ENCODE data around the gene ATG4D.
"Not testable (repeated sequence)": the region's sequence is repeated elsewhere in the genome, so short reads cannot be mapped to it uniquely, and the experiment has no call there.

Gene ATG4D

DNA sequence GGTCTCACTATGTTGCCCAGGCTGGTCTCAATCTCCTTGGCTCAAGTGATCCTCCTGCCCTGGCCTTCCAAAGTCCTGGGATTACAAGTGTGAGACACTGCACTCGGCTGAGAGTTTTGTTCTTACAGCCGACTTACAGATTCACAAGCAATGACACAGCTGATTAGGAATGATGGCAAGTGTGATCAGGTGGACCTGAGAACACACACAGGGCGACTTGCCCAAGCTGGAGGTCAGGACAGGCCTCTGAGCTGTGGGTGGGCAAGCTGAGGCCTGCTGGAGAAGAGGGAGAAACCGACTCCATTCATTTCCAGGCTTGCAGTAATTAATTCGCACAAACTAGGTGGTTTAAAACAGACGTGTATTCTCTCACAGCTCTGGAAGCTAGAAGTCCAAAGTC lies 8.1 kb upstream of the ATG4D start:
- Histone ChIP-seq H3K27me3 (peaks cover 45% of the 10 kb centered on the region), H3K4me3 (ENCODE audit: low read depth in 1 of 2, low read length in 1 of 2) (no peak overlapping the region), H3K4me1 (ENCODE audit: control insufficient read depth in 1 of 2, insufficient read depth in 1 of 2, low read depth in 1 of 2, low read length in 1 of 2) (peaks cover 4 to 6% of the 10 kb centered on the region in 2 experiments), H3K9me3 (no peaks in the 10 kb centered on the region), H3K27ac (no peak overlapping the region), H3K36me3 (no peaks in the 10 kb centered on the region)
- TF ChIP-seq, protein P1, sequence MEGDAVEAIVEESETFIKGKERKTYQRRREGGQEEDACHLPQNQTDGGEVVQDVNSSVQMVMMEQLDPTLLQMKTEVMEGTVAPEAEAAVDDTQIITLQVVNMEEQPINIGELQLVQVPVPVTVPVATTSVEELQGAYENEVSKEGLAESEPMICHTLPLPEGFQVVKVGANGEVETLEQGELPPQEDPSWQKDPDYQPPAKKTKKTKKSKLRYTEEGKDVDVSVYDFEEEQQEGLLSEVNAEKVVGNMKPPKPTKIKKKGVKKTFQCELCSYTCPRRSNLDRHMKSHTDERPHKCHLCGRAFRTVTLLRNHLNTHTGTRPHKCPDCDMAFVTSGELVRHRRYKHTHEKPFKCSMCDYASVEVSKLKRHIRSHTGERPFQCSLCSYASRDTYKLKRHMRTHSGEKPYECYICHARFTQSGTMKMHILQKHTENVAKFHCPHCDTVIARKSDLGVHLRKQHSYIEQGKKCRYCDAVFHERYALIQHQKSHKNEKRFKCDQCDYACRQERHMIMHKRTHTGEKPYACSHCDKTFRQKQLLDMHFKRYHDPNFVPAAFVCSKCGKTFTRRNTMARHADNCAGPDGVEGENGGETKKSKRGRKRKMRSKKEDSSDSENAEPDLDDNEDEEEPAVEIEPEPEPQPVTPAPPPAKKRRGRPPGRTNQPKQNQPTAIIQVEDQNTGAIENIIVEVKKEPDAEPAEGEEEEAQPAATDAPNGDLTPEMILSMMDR (IDR thresholded peaks at IDR 0.05) = no peak

DNA sequence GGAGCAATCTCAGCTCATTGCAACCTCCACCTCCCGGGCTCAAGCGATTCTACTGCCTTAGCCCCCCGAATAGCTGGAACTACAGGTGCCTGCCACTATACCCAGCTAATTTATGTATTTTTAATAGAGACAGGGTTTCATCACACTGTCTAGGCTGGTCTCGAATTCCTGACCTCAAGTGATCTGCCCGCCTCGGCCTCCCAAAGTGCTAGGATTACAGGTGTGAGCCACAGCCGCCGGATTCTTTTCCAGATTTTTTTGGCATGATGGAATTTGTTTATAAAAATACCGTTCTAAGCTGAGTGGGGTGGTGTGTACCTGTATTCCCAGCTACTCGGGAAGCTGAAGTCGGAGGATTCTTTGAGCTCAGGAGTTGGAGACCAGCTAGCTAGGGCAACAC lies 6.0 kb upstream of the ATG4D start:
- Histone ChIP-seq H3K27ac (no peak overlapping the region), H3K4me1 (ENCODE audit: control insufficient read depth in 1 of 2, insufficient read depth in 1 of 2, low read depth in 1 of 2, low read length in 1 of 2) (peaks cover 4 to 6% of the 10 kb centered on the region in 2 experiments), H3K4me3 (ENCODE audit: low read depth in 1 of 2, low read length in 1 of 2) (no peak overlapping the region), H3K9me3 (no peaks in the 10 kb centered on the region), H3K27me3 (peaks cover 47% of the 10 kb centered on the region), H3K36me3 (no peaks in the 10 kb centered on the region)
- TF ChIP-seq, protein P1 (IDR thresholded peaks at IDR 0.05) = no peak

DNA sequence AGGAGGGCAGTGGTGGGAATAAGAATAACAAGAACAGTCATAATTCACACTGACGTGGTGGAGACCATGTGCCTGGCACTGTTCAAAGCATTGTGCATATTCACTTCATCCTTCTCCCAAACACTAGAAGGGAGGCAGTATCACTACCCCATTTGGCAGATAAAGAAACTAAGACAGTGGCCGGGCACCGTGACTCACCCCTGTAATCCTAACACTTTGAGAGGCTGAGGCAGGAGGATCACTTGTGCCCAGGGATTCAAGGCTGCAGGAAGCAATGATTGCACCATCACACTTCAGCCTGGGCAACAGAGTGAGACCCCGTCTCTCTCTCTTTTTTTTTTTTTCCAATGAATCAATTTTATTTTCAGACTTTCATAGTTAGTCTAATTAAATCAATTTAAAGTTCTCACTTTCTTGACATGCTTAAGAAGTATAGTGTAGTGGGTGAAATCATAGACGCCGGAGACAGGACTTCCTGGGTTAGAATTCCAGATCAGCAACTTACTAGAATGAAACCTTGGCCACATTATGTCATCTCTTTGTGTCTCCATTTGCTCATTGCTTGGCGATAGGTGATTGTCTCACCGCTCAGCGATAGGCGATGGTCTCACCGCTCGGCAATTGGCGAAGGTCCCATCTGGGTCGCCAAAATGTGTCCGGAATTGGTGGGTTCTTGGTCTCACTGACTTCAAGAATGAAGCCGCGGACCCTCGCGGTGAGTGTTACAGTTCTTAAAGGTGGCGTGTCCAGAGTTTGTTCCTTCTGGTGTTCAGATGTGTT lies 5.3 kb upstream of the ATG4D start:
- Histone ChIP-seq H3K27me3 (peaks cover 47% of the 10 kb centered on the region), H3K4me1 (ENCODE audit: control insufficient read depth in 1 of 2, insufficient read depth in 1 of 2, low read depth in 1 of 2, low read length in 1 of 2) (peaks cover 8 to 12% of the 10 kb centered on the region in 2 experiments), H3K27ac (no peak overlapping the region), H3K4me3 (ENCODE audit: low read depth in 1 of 2, low read length in 1 of 2) (no peak overlapping the region), H3K9me3 (no peaks in the 10 kb centered on the region), H3K36me3 (no peaks in the 10 kb centered on the region)
- TF ChIP-seq, protein P1 (IDR thresholded peaks at IDR 0.05) = no peak

DNA sequence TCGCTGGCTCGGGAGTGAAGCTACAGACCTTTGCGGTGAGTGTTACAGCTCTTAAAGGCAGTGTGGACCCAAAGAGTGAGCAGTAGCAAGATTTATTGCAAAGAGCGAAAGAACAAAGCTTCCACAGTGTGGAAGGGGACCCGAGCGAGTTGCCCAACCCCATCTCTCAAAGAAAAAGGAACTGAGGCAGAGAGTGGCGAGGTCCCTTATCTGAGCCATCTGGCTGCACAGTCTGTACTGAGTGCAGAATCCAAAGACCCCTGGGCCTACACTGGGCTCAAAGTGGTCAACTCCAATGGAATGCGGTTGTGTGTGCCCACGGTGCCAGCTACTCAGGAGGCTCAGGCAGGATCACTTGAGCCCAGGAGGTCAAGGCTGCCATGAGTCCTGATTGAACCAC lies 4.7 kb upstream of the ATG4D start:
- not testable (repeated sequence) for H3K9me3 ChIP-seq; H3K4me3 ChIP-seq (ENCODE audit: low read depth in 1 of 2, low read length in 1 of 2); H3K36me3 ChIP-seq; H3K27ac ChIP-seq
- H3K27me3 ChIP-seq = peaks cover 45% of the 10 kb centered on the region
- H3K4me1 ChIP-seq (ENCODE audit: control insufficient read depth in 1 of 2, insufficient read depth in 1 of 2, low read depth in 1 of 2, low read length in 1 of 2) = peaks cover 9 to 14% of the 10 kb centered on the region in 2 experiments

DNA sequence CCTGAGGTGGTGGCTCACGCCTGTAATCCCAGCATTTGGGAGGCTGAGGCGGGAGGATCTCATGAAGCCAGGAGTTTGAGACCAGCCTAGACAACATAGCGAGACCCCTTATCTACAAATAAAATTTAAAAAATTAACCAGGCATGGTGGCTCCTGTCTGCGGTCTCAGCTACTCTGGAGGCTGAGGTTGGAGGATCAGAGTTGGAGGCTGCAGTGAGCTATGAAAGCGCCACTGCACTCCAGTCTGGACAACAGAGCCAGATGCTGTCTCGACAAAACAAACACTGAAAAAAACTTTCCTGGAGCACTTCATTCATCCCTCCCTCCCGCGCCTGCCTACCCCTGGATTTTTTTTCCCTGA lies 665 bp upstream of the ATG4D start:
- Histone ChIP-seq H3K27me3 (peaks cover 23% of the 10 kb centered on the region), H3K27ac (peak overlapping the region; percentile 83), H3K4me1 (ENCODE audit: control insufficient read depth in 1 of 2, insufficient read depth in 1 of 2, low read depth in 1 of 2, low read length in 1 of 2) (peaks cover 22 to 26% of the 10 kb centered on the region in 2 experiments), H3K9me3 (no peaks in the 10 kb centered on the region), H3K4me3 (ENCODE audit: low read depth in 1 of 2, low read length in 1 of 2) (peak overlapping the region; percentile 82 to 91), H3K36me3 (peaks cover 17% of the 10 kb centered on the region)
- TF ChIP-seq, protein P1 (IDR thresholded peaks at IDR 0.05) = no peak

DNA sequence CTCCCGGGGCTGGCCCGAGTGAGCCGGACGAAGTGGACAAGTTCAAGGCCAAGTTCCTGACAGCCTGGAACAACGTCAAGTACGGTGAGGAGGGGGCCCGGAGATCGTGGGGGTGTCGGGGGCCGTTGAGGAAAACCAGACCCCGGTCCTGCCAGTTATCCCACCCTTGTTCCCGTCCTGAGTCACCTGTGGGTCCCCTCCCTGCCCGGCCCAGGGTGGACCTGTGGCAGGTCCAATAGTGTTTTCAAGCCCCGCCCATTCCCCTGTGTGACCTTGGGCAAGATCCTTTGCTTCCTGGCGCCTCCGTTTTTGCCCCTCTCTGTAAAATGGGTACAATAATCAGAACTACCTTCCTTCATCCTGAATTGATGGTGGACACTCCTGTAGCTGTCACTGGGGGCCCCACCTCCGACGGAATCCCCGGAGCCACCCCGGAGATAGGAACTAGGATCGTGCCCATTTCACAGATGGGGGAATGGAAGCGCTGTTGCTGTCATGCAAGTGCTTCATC lies 593 bp downstream of the ATG4D start:
- TF ChIP-seq, protein P1 (IDR thresholded peaks at IDR 0.05) = no peak
- peaks cover 29% of the 10 kb centered on the region for H3K36me3 ChIP-seq
- peak overlapping the region; percentile 83 for H3K27ac ChIP-seq
- peak overlapping the region; percentile 82 to 91 for H3K4me3 ChIP-seq (ENCODE audit: low read depth in 1 of 2, low read length in 1 of 2)
- H3K4me1 ChIP-seq (ENCODE audit: control insufficient read depth in 1 of 2, insufficient read depth in 1 of 2, low read depth in 1 of 2, low read length in 1 of 2) = peaks cover 18 to 21% of the 10 kb centered on the region in 2 experiments
- H3K27me3 ChIP-seq = peaks cover 10% of the 10 kb centered on the region
- no peaks in the 10 kb centered on the region for H3K9me3 ChIP-seq
